GM18511 (cell line): Measurements from ENCODE around the gene IER5L.

ENCODE experiments used
- ATAC-seq: cut with Tn5 transposase; IDR thresholded peaks from one replicate; pipeline ENCODE4 v1.9.1; 2021; ENCODE audit warnings: mild to moderate bottlenecking, moderate library complexity; ENCODE audit not compliant: unreplicated experiment

The IER5L gene

DNA sequence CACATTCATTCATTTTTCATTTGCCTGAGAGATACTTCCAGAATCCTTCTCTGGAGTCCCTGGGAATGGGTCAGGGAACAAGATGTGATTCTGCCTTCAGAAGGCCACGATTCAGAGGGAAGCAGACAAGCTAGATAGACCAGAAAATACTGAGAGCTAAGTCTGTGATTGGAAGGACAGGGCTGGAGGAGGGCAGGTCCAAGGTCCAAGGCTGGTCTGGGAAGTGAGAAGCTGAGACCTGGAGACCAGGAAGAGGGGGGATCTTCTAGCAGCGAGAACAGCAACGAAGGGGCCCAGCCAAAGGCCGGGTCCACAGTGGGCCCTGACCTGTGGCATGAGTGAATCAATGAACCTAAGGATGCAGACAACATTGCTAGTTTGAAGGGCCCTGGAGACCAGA lies 4.1 kb upstream of the IER5L start:
- ATAC-seq: no peak

DNA sequence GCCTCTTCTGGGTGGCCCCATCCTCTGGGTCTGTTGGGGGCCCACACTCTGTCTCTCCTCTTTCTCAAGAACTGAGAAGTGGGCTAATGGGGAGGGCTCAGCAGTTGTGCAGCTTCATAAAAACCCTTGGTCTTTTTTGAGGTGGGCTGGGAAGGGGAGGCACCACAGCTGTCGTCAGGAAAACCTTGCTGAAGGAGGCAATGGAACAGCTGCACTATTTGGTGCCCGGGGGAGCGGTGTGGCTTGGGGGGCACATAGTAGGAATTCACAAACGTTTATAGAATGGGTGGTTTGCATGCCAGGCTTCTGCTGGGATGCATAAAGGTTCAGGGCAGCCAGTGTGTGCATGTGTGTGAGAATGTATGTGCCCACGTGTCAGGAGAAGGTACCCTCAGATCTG lies 3.2 kb upstream of the IER5L start:
- no peak for ATAC-seq

DNA sequence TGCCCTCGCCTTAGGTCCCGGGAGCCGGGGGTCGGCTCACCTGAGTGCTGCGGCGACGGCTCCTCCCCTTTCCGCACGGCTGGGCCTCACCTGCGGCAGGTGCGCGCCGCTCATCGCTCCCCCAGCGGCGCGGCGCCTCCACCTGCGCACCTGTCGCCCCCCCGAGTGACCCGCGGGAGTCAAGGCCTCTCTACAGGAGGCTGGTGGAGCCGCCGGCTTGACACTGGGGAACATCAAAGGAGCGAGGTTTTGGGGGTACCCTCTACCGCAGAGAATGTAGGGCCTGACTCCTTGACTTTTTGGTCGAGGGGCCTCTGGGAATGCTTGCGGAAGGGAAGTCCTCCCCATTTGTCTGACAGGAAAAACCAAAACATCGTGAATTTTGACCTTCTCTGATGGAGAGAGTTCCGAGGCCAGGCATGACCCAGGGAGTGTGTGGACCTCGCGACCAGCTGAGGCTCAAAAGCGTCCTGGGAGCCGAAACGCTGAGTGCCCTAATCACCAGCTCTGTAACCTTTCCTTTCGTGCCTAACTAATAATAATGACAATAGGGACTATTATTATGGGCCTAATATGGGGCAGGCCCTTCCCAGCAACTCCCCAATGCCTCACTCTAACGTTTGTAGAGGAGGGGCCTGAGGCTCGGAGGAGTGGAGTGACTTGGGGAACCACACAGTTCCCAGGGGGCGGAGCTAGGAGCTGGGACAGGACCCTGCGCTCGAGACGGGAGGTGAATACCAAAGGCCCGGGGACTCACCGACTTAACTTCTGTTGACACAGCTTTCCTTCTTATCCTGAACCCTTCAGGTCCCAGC lies 714 bp upstream of the IER5L start:
- ATAC-seq: no peak

DNA sequence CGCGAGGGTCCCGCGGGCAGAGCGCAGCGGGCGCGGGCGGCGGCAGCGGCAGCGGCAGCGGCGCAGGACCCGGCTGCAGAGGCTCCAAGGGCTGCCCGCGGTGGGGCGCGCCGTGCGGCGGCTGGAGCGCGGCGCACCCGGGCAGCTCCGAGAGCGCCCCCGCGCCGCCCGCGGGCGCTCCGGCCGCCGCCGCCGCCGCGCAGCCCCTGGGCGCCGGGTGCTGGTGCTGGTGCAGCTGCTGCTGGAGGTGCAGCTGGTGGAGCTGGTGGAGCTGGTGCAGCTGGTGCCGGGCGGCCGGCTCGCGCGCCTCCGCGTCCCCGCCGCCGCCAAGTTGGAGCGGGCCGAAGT lies 644 bp downstream of the IER5L start:
- ATAC-seq: peak; percentile 34

DNA sequence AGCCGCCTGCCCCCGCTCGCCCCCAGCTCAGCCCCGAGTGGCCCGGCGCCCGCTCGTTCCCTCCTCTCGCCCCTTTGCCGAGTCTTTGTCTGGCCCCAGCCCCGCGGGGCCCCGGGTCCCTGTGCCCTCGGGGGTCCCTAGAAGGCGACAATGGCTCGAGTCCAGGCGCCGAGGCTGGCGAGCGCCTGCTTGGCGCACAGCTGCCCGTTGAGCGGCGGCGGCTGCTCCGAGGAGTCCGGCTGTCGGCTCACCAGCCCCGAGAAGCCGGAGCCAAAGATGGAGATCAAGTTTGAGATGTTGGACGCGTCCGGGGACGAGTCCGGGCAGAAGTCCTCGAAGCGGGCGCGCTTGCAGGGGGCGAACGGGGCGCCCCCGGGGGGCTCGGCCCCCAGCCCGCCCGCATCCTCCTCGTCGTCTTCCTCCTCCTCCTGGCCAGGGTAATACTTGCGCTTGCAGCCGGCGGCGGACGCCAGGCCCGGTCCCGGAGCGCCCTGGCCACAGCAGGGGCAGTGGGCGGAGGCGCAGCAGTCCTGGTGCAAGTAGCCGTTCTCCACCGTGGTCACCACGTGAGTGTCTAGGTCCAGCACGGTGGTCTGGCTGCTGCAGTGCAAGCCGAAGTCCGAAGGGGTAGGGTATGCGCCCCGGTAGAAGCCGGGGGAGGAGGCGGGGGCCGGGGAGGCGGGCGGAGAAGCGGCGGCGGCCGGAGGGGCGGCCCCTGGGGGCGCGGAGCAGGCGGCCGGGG lies 1.2 kb downstream of the IER5L start:
- no peak for ATAC-seq

DNA sequence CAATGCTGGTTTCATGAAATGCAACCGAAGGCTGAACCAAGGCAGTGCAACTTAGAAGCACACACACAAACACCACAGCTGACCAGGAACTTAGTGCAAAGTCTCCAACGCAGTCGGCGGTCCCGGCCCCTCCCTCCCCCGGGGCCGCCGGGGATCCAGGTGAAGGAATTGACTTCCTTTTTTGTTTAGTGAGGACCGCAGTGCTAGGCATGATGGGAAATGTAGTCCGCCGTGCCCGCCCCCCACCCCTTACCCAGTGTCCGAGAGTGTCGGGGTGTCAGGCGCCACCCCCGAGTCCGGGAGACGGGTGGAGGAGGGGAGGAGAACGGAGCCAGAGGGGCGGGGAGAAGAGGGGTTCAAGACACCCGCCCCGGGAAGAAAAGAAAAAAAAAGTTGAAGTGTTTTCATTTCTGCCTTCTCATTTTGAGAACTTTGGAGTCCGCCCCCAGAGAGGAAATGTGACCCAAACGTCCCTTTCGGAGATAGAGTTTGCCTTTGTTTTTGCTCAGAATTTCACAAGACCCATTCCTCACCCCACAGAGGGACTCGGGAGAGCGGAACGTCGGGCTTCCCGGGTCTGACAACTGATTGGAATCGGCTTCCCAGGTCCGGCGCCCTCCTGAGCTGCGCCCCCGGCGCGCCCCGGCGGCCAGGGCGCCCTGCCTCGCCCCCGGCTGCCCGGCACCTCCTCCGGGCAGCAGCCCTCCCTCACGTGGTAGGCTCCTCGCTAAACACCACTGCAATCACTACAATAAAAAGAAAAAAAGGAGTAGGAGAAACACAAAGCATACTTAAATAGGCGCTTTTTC lies 2.0 kb downstream of the IER5L start:
- ATAC-seq: peak; percentile 25

DNA sequence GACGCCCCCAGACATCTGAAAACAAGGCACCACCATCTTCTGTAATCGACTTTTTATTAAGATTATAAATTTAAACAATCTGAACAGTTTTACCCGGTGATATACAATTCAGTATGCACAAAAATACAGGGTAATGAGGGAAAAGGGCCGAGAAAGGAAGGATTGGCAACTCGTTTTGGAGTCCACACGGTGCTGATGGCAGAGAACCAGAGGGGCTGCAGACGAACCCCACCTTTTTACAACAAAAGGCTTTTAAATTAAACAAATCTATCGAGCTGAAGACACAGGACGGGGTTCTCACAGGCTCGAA lies 2.6 kb downstream of the IER5L start:
- ATAC-seq: no peak

DNA sequence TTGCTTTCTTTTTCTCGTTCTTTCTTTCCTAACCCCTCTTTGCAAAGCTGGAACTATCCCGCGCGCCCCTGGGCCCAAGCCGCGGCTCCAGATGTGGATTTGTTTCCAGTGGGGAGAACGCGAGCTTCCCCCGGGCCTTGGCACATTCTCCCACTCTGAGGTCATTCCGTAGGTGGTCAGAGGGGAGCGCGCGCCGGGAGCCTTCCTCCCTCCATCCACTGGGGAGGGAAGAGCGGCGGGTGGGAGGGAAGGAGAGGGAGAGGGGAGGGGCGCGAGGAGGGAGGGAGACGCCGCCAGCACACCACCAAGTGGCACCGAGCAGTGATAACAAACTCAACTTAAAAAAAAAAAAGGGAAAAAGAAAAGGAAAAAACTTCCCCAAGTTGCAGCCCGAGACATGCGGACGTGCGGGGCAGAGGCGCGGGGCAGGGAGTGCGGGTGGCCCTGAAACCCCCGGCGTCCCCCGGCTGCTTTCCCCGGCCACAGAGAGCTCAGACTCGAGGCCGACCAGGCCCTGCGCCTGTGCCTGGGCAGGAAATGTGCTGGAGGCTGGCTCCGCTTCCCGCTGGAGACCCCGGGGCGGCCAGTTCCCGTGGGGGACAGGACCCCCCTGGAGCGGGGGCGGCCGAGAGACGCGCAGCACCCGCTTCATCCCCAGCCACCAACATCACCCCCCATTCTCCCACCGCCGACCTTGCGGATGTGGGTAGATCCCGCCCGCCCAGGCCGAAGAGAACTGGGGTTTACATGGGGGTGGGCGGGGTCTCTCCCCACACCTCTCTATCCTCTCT lies 3.1 kb downstream of the IER5L start:
- ATAC-seq: no peak

DNA sequence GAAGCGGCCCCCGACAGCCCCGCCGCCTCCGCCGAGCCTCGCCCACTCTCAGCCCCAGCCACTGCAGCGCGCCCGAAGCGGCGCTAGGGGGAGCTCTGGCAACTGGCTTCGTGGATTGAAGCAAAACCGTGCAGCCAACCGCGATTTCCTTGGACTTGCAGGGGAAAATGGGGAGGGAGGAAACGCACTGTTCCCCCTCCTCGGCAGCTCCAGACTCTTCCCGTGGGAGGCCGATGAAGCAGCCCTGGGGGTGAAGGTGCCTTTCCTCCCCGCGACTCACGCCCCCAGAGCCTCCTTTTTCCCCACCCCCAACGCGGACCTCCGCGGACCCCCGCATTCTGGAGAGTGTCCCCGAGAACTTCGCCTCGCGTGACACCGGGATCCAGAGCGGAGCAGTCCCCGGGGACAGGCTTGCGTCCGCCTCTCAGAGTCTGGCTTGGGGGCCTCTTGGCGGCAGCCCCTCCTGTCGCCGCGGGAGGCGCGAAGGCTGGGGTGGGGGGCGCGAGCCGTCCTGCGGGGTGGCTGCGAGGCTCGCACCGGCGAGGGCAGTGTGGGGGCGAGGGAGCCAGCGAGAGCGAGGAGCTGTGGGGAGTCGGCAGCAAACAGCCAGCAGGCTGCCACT lies 3.8 kb downstream of the IER5L start:
- ATAC-seq: no peak

DNA sequence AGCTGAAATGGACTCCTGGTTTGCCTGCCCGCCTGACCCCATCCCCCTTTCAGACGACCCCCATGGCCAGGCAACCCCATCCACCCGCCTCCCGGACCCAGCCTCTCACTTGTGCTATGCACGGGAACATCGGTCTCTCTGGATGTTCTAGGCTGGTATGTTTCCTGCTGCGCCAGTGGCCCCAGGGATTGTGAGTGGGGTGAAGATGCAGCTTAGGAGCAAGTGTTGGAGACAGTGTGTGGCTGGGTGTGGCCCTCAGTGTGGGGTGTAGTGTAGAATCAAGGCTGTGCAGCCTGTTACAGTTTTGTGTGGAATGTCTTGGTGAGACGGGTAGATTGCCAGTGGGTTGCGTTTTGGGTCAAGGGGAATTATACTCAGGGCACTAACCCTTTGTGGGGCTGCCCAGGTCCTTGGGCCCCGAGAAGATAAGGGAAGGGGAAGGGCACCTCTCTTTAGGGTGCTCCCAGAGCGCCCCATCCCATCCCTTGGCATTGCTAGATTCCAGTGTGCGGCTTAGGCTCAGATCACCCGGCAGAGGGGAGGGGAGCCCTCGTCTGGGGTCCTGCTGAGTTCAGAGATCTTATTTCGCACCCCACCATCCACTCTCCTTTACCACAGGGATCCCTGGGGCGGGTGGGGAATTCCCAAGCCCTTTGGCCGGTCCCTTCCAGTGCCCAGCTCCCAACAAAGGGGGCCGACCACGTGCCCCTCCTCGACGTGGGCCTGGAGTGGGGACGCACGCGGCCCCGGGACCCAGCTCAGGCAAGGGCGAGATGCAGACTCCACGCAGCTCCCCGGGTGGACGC lies 4.6 kb downstream of the IER5L start:
- ATAC-seq: no peak

DNA sequence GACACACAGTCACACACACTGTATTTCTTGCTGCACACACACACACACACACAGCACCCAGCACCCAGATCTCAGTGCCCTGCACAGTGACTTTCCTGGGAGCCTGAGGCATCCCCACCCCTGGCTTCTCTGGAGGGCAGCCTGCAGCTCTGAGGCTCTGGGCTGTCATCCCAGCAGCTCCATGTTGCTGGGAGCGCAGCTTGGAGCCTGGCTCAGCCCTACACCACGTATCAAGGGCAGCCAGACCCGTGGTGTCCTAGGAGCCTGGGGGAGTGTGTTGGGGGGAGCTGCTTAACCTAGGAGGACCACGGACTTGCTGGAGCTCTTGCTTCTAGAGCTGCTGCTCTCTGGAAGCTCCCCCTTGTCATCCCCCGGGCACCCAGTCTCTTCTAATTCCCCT lies 5.2 kb downstream of the IER5L start:
- ATAC-seq: no peak

DNA sequence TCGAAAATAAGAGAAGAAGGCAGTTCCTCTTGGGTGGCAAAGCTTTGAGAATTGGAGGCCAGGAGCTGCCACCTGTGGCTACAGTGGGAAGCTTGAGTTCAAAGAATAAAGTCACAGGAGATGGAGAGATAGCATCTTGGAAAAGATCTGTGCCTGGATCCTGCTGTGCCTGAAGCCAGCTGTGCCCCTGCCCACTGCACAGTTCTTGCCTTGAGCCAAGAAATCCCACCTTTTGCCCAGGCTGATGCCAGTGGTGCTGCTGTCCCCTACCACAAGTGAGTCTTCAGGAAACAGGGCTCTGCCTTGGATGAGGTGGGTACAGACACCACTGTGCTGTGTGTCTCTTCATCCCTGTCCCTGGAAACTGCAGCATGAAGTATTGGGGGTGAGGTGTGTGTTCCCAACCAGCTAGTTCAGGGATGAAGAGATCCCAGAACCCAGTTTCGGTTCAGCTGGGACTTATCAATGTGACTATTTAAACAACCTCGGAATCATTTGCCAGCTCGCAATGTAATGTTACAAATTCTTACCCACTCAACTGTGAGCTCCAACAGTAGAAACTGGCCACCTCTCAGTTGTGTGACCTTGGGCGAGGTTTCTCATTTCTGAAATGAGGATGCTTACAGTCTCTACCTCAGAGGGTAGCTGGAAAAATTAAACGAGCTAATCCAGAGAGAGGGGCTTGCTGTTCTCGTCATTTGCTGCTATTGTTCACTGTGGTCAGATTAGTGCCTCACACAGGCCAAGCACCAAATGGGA lies 5.9 kb downstream of the IER5L start:
- ATAC-seq: no peak

DNA sequence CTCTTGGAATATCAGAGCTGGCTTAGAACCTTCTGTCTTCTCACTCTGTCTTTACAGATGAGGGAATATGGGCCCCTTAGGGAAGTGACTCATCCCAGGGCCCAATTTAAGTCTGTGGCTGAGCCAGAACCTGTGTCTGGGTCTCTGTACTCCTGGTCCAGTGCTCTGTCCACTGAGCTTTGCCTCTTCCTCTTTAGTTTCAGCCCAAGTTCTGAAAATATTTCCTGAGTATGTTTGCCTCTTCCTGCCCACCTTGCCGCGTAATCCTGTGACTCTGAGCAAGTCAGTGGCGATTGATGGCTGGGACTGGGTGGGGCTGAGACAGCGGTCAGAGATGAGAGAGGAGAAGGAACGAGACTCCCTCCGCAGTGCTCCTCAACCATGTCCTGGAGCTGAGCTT lies 7.8 kb downstream of the IER5L start:
- ATAC-seq: no peak

DNA sequence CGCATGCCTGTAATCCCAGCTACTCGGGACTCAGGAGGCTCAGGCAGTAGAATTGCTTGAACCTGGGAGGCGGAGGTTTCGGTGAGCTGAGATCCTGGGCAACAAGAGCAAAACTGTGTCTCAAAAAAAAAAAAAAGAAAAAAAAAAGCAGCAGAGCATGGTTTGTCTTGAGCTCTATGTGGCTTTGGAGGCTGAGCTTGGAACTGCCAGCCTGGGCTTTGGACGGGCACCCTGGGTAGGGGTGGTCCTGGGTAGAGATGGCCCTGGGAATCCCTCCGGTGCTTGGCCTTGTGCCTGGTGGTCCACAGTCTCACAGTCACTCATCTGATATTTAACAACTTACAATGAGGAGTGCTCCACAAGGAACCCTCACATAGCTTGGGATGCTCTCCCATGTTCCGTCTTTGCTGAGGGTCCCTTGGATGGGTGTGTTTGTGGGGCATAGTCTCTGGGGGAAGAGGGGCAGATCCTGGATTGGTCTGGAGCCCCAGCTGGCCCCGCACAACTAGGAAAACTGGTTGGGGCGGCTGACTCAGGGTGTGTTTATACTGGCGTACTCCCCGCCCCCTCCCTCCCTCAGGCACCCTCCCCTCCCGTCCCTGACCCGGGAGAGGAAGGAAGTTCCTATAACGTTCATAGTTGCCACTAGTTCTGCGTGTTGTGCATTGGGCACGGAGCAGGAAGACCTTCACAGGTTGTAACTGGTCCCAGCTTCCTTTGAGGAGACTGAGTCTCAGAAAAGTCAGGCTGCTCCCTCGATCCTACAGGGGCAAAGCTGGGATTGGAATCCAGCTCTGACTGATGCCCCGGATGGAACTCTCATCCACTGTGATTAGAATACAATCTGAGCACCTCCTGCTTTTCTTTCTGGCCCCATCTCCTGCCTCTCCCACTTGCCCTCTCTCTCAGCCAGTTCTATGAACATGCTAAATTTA lies 11.2 kb downstream of the IER5L start:
- ATAC-seq: no peak

DNA sequence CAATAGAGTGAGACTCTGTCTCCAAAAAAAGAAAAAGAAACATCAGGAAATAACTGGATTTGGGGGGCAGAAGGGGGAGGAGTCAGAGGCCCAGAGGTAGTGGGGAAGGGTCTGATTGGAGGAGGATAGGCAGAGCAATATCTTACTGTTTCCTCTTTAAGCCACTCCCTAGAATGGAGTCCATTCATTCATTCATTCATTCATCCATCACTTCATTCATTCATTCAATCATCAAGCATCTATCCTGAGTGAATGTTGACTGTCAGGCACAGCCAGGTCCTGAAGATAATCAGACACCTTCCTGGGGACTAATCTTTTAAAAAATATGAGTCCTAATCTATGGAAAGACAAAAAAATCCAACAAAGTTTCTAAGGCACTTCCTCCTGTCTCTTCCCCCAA lies 12.9 kb downstream of the IER5L start:
- no peak for ATAC-seq

DNA sequence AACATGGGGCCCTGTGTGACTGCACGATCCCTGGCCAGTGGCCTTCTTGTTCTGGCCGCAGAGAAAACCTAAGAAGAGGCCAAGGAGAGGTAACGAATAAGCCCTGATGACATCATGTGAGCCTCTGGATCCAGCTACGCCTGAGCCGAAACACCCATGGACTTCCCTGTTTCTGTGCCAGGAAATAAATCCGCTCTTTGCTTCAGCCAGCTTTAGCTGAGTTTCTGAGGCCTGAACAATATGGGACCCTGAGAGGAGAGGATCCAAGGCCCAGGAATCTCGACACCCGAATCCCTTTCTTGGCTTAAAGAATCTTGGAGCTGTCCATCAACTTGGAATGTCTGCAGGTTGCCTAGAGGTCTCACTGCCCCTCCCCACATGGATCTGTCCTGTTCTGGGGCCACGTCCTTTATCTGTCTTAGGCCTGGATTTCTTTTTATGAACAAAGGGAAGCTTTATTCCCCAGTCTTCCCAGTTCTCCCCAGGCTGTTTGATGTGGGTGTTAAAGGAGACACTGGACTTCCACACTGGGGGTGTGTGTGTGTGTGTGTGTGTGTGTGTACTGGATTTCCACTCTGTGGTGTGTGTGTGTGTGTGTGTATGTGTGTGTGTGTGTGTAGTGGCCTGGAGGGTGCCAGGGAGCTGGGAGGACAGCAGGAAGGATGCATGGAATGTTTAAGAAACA lies 13.7 kb downstream of the IER5L start:
- ATAC-seq: no peak

DNA sequence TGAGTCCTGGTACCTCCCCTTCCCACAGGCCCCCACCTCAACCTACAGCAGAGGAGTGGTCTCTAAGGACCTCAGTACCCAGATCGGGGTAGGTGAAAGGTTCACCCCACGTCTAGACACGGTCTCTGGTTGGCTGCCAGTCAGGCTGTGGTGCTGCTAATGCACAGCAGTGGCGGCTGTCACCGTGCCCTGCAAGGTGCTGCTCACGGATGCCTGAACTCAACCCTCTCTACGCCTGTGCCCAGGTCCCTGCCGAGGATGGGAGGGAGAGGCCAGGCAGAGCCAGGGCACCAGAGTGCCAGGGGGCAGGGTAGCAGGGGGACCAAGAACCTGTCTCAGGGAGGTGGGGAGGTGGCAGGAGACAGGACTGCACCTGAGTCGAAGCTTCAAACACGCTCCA lies 14.3 kb downstream of the IER5L start:
- no peak for ATAC-seq
